Adrenal gland (tissue), 5 donors: ENCODE measurements around the gene SETD2.

Experiments
- CTCF ChIP-seq, 6 experiments: fragments of 450-650 bp in 4 of 6; fragments of 200-600 bp in 2 of 6; sonication (generic) in 1 of 6; IDR thresholded peaks; 1 replicate in 5 of 6; 2 replicates in 1 of 6; pipeline versions ENCODE4 v1.5.1 to v1.8.0; 2016 to 2021; ENCODE audit warnings: antibody characterized with exemption in 6 of 6, mild to moderate bottlenecking in 2 of 6, moderate library complexity in 1 of 6
- POLR2A ChIP-seq, 2 donors: fragments of 450-650 bp; IDR thresholded peaks; one replicate each; pipeline ENCODE4 v1.6.1; 2017; ENCODE audit warnings: antibody characterized with exemption in 2 of 2, mild to moderate bottlenecking in 2 of 2, moderate library complexity in 1 of 2
- donor health status: DM: no; HTN: no; CAD: no.

GRCh38 chr3:47143068-47143467 lies 20.8 kb downstream of the SETD2 start:
- TF ChIP-seq CTCF (IDR thresholded peaks at IDR 0.05) (no peak), POLR2A (IDR thresholded peaks at IDR 0.05) (no peak)
